Activated CD8-positive, alpha-beta T cell treated with anti-CD3 and anti-CD28 coated beads for 36 hours (primary cell): ENCODE measurements around the gene ABAT. TPM values are rescaled to one million over a fixed set of nuclear protein-coding genes. Genes with fewer than 3 reads are reported as not detected.

Experiments
- ATAC-seq: fragments of 200-7000 bp; cut with Tn5 transposase; one replicate; pipeline ENCODE4 v1.10.0; 2021; ENCODE audit warnings: mild to moderate bottlenecking, moderate library complexity
- CTCF ChIA-PET: fragments of 350-600 bp; sonication (Branson Sonifier 250); formaldehyde crosslinking; loops from one replicate; lab custom pipeline; 2021; ENCODE audit warnings: antibody characterized with exemption; lab: Charles Lee
- POLR2A ChIA-PET: fragments of 350-600 bp; sonication (Branson Sonifier 250); formaldehyde crosslinking; loops from one replicate; lab custom pipeline; 2021; ENCODE audit warnings: antibody characterized with exemption; lab: Charles Lee
- DNase-seq: peaks from one replicate; pipeline ENCODE4 v3.0.0-alpha.2; 2020
- H3K27ac Mint-ChIP-seq: one replicate; pipeline ENCODE4 v1.8.0; 2021; ENCODE audit warnings: mild to moderate bottlenecking, mixed read lengths
- H3K27me3 Mint-ChIP-seq: one replicate; pipeline ENCODE4 v1.8.0; 2021; ENCODE audit warnings: mixed read lengths
- H3K36me3 Mint-ChIP-seq: one replicate; pipeline ENCODE4 v1.8.0; 2021; ENCODE audit warnings: low read depth, mixed read lengths
- H3K4me1 Mint-ChIP-seq: one replicate; pipeline ENCODE4 v1.8.0; 2021; ENCODE audit warnings: low read depth, mixed read lengths
- H3K4me3 Mint-ChIP-seq: one replicate; pipeline ENCODE4 v1.8.0; 2021; ENCODE audit warnings: mild to moderate bottlenecking, moderate library complexity, mixed read lengths
- H3K9me3 Mint-ChIP-seq: one replicate; pipeline ENCODE4 v1.8.0; 2021; ENCODE audit warnings: mixed read lengths
- intact Hi-C: fragments of 100-400 bp; cut with micrococcal nuclease; formaldehyde crosslinking; loops from one replicate; pipeline ENCODE4 v1.10.0; 2022
- total RNA-seq, 2 experiments: library from RNA; stranded (reverse); gene quantifications; one replicate each; pipeline ENCODE4 v1.2.3, GENCODE V29; 2021
- TF ChIP-seq, protein P1 (sequence below): fragments of 200-600 bp; IDR thresholded peaks from one replicate; pipeline ENCODE4 v1.8.0; 2022; ENCODE audit warnings: antibody characterized with exemption, mild to moderate bottlenecking

Gene ABAT
- total RNA-seq, 2 experiments from 2014 or later = 5.1 TPM

DNA sequence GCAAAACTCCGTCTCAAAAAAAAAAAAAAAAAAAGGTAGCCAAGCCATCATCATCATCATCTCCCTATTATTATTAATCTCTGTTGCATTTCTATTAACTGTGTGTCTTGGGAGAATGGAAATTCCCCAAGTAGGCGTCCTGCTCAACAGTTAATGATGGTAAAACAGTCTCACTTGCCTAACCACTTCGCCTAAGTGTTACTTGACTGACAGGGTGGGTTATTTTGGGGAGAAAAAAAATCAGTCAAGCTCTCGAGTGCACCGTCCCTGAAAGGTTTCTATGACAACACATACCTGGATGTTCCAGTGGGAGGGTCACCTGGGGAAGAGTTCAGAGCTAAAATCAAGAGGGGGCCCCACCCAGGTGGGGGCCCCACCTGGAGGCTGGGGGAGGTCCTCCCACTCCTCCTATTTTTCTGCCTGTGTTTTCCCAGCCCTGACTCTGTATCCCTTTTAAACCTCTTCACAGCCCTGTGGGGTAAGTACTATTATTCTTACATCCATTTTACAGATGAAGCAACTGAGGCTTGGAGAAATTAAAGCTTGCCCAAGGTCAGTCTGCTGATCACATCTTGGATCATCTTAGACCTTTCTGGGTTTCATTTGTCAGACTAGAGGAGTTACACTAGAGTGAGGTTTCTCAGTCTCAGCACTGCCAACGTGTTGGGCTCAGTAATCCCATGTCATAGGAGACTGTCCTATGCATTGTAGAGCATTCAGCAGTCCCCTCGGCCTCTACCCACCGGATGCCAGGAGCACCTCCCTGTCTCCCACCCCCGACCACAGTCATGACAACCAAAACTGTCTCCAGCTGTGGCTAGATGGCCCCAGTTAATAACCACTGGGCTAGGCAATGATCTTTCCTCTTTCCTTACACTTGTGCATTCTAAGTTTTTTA, 11.0 kb upstream of the ABAT start:
- ChIA-PET CTCF (interaction anchor here (0.6 to 4.4 kb wide), 4 partner anchors 10 to 217 kb away, joined by 3 to 21 read pairs (median 4); no protein-coding TSS in a partner anchor), POLR2A (interaction anchor here (0.6 kb wide), 1 partner anchor 595 kb away, joined by 3 read pairs; no protein-coding TSS in a partner anchor)
- Mint-ChIP-seq H3K27ac (no peak overlapping the region), H3K4me3 (no peak overlapping the region), H3K27me3 (no peaks in the 10 kb centered on the region), H3K9me3 (no peaks in the 10 kb centered on the region), H3K36me3 (peaks cover 5% of the 10 kb centered on the region), H3K4me1 (no peaks in the 10 kb centered on the region)
- ATAC-seq (no peak), DNase-seq (no peak)
- TF ChIP-seq, protein P1, sequence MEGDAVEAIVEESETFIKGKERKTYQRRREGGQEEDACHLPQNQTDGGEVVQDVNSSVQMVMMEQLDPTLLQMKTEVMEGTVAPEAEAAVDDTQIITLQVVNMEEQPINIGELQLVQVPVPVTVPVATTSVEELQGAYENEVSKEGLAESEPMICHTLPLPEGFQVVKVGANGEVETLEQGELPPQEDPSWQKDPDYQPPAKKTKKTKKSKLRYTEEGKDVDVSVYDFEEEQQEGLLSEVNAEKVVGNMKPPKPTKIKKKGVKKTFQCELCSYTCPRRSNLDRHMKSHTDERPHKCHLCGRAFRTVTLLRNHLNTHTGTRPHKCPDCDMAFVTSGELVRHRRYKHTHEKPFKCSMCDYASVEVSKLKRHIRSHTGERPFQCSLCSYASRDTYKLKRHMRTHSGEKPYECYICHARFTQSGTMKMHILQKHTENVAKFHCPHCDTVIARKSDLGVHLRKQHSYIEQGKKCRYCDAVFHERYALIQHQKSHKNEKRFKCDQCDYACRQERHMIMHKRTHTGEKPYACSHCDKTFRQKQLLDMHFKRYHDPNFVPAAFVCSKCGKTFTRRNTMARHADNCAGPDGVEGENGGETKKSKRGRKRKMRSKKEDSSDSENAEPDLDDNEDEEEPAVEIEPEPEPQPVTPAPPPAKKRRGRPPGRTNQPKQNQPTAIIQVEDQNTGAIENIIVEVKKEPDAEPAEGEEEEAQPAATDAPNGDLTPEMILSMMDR = no peak
- intact Hi-C loops = no loop called here

GRCh38 chr16:8665529-8665928, 8.9 kb upstream of the ABAT start:
- no peak overlapping the region for H3K27ac Mint-ChIP-seq
- no peak for ATAC-seq
- intact Hi-C loops = no loop called here
- no peaks in the 10 kb centered on the region for H3K4me1 Mint-ChIP-seq
- ChIA-PET POLR2A (interaction anchor here (1.3 kb wide), 2 partner anchors 9 to 44 kb away, joined by 4 read pairs; partner anchors contain the start of genes ABAT and METTL22), CTCF (interaction anchor here (0.7 to 1.9 kb wide), 5 partner anchors 9 to 215 kb away, joined by 3 to 6 read pairs (median 3); no protein-coding TSS in a partner anchor)
- TF ChIP-seq, protein P1 = no peak
- no peak for DNase-seq
- peaks cover 5% of the 10 kb centered on the region for H3K36me3 Mint-ChIP-seq
- H3K4me3 Mint-ChIP-seq = no peak overlapping the region
- H3K27me3 Mint-ChIP-seq = no peaks in the 10 kb centered on the region
- H3K9me3 Mint-ChIP-seq = no peaks in the 10 kb centered on the region

GRCh38 chr16:8667492-8667891, 6.9 kb upstream of the ABAT start:
- Mint-ChIP-seq H3K27me3 (no peaks in the 10 kb centered on the region), H3K9me3 (no peaks in the 10 kb centered on the region), H3K4me3 (no peak overlapping the region), H3K36me3 (peaks cover 5% of the 10 kb centered on the region), H3K27ac (no peak overlapping the region), H3K4me1 (no peaks in the 10 kb centered on the region)
- intact Hi-C loops = no loop called here
- no peak for ATAC-seq
- ChIA-PET POLR2A (no interaction called here), CTCF (no interaction called here)
- DNase-seq = no peak
- TF ChIP-seq, protein P1 = no peak

DNA sequence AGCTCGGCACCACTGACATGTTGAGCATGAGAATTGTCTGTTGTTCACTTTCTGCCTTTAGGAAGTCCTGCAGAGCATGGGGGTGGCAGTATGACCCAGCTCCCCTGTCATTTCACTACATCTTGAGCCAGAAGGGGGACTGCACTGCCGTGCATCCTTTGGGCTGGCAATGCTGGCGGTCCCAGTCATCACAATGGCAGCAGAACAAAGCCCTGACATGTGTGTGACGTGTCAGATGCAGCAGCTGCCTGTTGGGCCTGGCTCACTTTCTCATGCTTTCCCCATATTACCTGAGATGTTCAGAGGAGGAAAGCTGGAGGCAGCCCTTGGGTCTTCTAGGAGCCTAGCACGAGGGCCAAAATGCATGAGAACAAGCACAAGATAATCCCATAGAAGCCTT, 6.3 kb upstream of the ABAT start:
- H3K4me1 Mint-ChIP-seq = no peaks in the 10 kb centered on the region
- POLR2A ChIA-PET = no interaction called here
- no peak overlapping the region for H3K4me3 Mint-ChIP-seq
- DNase-seq (no peak), ATAC-seq (no peak)
- no peaks in the 10 kb centered on the region for H3K9me3 Mint-ChIP-seq
- CTCF ChIA-PET = no interaction called here
- peaks cover 5% of the 10 kb centered on the region for H3K36me3 Mint-ChIP-seq
- H3K27ac Mint-ChIP-seq = no peak overlapping the region
- intact Hi-C loops = no loop called here
- no peaks in the 10 kb centered on the region for H3K27me3 Mint-ChIP-seq
- TF ChIP-seq, protein P1 = no peak

- Mint-ChIP-seq H3K27me3 (no peaks in the 10 kb centered on the region), H3K36me3 (peaks cover 5% of the 10 kb centered on the region), H3K4me3 (no peak overlapping the region), H3K4me1 (no peaks in the 10 kb centered on the region), H3K9me3 (no peaks in the 10 kb centered on the region), H3K27ac (no peak overlapping the region)
- TF ChIP-seq, protein P1 = no peak
- ChIA-PET POLR2A (no interaction called here), CTCF (no interaction called here)
- DNase-seq (no peak), ATAC-seq (no peak)
- intact Hi-C loops = no loop called here
Measured at GRCh38 chr16:8669481-8669880, 4.9 kb upstream of the ABAT start.
